ENCODE measurements around the gene STPG4.

Gene STPG4

DNA sequence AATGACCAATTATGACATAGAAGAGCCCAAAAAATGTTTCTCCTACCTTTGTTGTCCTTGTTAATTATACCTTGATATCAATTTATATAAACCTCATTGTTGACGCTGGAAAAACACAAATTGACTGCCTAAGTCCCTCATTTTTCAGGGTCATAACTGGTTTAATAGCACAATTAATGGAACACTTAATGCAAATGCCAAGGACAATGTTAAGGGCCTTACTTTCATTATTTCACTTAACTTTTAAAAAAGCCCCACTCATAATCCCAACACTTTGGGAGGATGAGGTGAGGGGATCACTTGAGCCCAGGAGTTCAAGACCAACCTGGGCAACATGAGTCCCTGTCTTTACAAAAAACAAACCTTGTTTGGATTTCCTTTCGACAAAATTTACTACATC is 3.5 kb upstream of the STPG4 start:
- H3K36me3 ChIP-seq (ENCODE audit: insufficient read depth, low read length), result peaks cover 78% of the 10 kb centered on the region
- no peaks in the 10 kb centered on the region for H3K9me3 ChIP-seq (ENCODE audit: low read depth, low read length)
- H3K27ac ChIP-seq, result no peak overlapping the region
- H3K9ac ChIP-seq (ENCODE audit: insufficient read length), result no peak overlapping the region
- H3K4me3 ChIP-seq, result no peak overlapping the region
- no peak for TF ChIP-seq POLR2AphosphoS5 (IDR thresholded peaks at IDR 0.05; ENCODE audit: borderline replicate concordance, low read depth, low read length)
- TF ChIP-seq FOXP2 (optimal IDR thresholded peaks at IDR 0.05; ENCODE audit: control extremely low read depth, extremely low read length, insufficient read depth), result no peak
- no peak for TF ChIP-seq EZH2 (IDR thresholded peaks at IDR 0.05)
- DNase-seq (ENCODE audit: low read depth, low spot score), result no peak

DNA sequence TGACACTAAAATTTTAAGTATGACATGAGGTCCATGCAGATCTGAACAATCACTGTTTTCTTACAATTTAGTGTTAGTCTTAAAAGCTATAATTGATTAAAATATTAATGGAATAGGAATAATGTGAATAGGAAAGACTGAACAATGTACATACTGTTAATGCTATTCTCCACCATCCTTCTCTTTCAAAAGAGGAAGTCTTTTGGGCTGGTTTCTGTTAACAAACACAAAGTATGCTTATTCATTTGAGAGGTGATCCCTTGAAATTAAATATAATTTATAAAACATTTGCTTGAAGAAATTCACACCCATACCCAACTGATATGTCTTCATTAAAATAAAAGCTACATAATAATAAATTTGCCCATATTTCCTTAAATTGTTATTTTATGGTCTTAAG is 2.3 kb downstream of the STPG4 start:
- Histone ChIP-seq H3K9me3 (ENCODE audit: low read depth, low read length) (no peaks in the 10 kb centered on the region), H3K9ac (ENCODE audit: insufficient read length) (no peak overlapping the region), H3K36me3 (ENCODE audit: insufficient read depth, low read length) (peaks cover 66% of the 10 kb centered on the region), H3K27ac (no peak overlapping the region), H3K4me3 (no peak overlapping the region)
- TF ChIP-seq POLR2AphosphoS5 (IDR thresholded peaks at IDR 0.05; ENCODE audit: borderline replicate concordance, low read depth, low read length), result no peak
- TF ChIP-seq EZH2 (IDR thresholded peaks at IDR 0.05), result no peak
- TF ChIP-seq FOXP2 (optimal IDR thresholded peaks at IDR 0.05; ENCODE audit: control extremely low read depth, extremely low read length, insufficient read depth), result no peak
- DNase-seq (ENCODE audit: low read depth, low spot score), result no peak

DNA sequence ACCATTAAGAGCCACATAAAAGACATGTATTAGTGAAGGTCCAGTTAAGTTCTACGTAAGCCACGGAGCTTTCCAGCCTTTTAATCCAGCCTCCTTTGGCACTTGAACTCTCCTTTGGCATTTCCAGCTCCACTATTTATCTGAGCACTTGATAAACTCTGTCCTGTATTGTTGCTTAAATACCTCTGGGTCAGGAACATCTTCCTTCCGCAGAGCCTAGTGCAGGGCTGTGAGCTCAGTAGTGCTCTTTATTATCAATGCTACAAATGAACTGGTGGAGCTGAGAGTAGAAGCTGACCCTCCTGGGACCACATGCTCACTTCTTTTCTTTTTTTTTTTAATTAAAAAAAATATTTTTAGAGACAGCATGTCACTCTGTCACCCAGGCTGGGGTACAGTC is 4.9 kb downstream of the STPG4 start:
- no peak overlapping the region for H3K4me3 ChIP-seq
- H3K27ac ChIP-seq, result no peak overlapping the region
- H3K9me3 ChIP-seq (ENCODE audit: low read depth, low read length), result no peaks in the 10 kb centered on the region
- DNase-seq (ENCODE audit: low read depth, low spot score), result no peak
- TF ChIP-seq FOXP2 (optimal IDR thresholded peaks at IDR 0.05; ENCODE audit: control extremely low read depth, extremely low read length, insufficient read depth) (no peak), EZH2 (IDR thresholded peaks at IDR 0.05) (no peak), POLR2AphosphoS5 (IDR thresholded peaks at IDR 0.05; ENCODE audit: borderline replicate concordance, low read depth, low read length) (no peak)
- H3K9ac ChIP-seq (ENCODE audit: insufficient read length), result no peak overlapping the region
- H3K36me3 ChIP-seq (ENCODE audit: insufficient read depth, low read length), result peaks cover 70% of the 10 kb centered on the region

DNA sequence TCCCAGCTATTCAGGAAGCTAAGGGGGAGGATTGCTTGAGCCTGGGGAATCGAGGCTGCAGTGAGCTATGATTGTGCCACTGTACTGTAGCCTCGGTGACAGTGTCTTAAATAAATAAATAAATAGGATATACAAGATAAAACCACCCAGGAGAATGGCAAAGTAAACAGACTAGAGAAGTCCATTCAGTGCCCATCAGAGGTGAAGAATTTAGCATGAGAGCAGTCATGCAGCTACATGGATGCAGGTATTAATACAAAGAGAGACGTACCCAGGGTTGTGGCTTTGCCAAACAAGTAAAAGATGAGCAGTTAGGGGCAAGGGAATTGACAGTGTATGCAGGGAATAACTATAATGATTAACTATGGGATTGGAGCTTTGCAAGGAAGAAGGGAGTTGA is 8.1 kb downstream of the STPG4 start:
- Histone ChIP-seq H3K27ac (no peak overlapping the region), H3K4me3 (no peak overlapping the region), H3K9ac (ENCODE audit: insufficient read length) (no peak overlapping the region), H3K9me3 (ENCODE audit: low read depth, low read length) (no peaks in the 10 kb centered on the region), H3K36me3 (ENCODE audit: insufficient read depth, low read length) (peaks cover 76% of the 10 kb centered on the region)
- DNase-seq (ENCODE audit: low read depth, low spot score), result no peak
- TF ChIP-seq POLR2AphosphoS5 (IDR thresholded peaks at IDR 0.05; ENCODE audit: borderline replicate concordance, low read depth, low read length) (no peak), EZH2 (IDR thresholded peaks at IDR 0.05) (no peak), FOXP2 (optimal IDR thresholded peaks at IDR 0.05; ENCODE audit: control extremely low read depth, extremely low read length, insufficient read depth) (no peak)

DNA sequence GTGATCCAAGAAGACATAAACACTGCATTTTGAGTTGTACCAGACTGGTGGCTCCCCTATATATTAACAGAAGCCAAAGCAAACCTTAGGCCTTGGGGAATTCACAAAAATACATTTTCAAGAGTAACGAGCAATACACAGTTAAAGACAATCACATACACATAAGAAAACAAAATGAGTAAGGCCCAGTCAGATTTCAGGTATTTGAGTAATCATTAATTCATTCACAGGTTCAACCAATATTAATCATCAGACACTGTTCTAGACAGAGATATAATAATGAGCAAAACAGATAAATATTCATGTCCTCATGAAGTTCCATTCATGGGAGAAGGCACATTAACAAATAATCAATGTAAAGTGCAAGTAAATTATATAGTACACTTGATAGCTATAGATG is 9.6 kb downstream of the STPG4 start:
- Histone ChIP-seq H3K9ac (ENCODE audit: insufficient read length) (no peak overlapping the region), H3K36me3 (ENCODE audit: insufficient read depth, low read length) (peaks cover 78% of the 10 kb centered on the region), H3K27ac (no peak overlapping the region), H3K9me3 (ENCODE audit: low read depth, low read length) (no peaks in the 10 kb centered on the region), H3K4me3 (no peak overlapping the region)
- no peak for DNase-seq (ENCODE audit: low read depth, low spot score)
- TF ChIP-seq EZH2 (IDR thresholded peaks at IDR 0.05) (no peak), POLR2AphosphoS5 (IDR thresholded peaks at IDR 0.05; ENCODE audit: borderline replicate concordance, low read depth, low read length) (no peak), FOXP2 (optimal IDR thresholded peaks at IDR 0.05; ENCODE audit: control extremely low read depth, extremely low read length, insufficient read depth) (no peak)

DNA sequence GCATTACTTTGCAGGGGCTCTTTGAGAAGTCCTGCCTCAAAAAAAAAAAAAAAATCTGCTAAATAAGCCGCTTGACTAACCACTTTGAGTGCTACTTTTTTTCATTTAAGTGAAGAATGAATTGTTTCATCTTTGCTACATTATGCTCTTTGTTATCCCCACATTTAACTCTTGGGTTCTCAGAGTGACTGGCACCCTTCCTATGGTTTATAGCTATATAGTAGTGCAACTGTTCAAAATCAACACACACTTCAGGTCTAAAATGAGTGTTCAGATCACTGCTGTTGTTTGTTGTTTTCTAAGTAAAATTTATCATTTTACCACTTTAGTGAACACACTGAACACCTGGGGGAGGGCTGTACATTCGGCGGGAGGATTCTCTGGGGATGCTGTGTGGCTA is 13.6 kb downstream of the STPG4 start:
- no peak for TF ChIP-seq POLR2AphosphoS5 (IDR thresholded peaks at IDR 0.05; ENCODE audit: borderline replicate concordance, low read depth, low read length)
- no peak for TF ChIP-seq FOXP2 (optimal IDR thresholded peaks at IDR 0.05; ENCODE audit: control extremely low read depth, extremely low read length, insufficient read depth)
- TF ChIP-seq EZH2 (IDR thresholded peaks at IDR 0.05), result no peak
- Histone ChIP-seq H3K9me3 (ENCODE audit: low read depth, low read length) (no peaks in the 10 kb centered on the region), H3K36me3 (ENCODE audit: insufficient read depth, low read length) (peaks cover 59% of the 10 kb centered on the region), H3K4me3 (no peak overlapping the region), H3K27ac (no peak overlapping the region), H3K9ac (ENCODE audit: insufficient read length) (no peak overlapping the region)
- DNase-seq (ENCODE audit: low read depth, low spot score), result no peak

DNA sequence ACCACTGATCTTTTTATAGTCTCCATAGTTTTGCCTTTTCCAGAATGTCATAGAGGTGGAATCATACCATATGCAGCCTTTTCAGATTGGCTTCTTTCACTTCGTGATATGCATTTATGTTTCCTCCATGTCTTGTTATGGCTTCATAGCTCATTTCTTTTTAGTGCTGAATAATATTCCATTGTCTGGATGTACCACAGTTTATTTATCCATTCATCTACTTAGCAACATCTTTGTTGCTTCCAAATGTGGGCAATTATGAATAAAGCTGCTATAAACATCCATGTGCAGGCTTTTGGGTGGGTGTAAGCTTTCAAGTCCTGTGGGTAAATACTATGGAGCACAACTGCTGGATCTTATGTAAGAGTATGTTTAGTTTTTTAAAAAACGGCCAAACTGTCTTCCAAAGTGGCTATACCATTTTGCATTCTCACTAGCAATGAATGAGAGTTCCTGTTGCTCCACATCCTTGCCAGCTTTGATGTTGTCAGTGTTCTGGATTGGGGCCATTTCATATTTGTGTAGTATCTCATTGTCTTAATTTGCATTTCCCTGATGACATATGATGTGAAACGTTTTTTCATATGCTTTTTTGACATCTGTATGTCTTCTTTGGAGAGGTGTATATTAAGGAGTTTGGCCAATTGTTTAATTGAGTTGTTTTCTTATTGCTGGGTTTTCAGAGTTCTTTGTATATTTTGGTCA is 20.6 kb downstream of the STPG4 start:
- DNase-seq (ENCODE audit: low read depth, low spot score), result no peak
- Histone ChIP-seq H3K9ac (ENCODE audit: insufficient read length) (no peak overlapping the region), H3K9me3 (ENCODE audit: low read depth, low read length) (no peaks in the 10 kb centered on the region), H3K36me3 (ENCODE audit: insufficient read depth, low read length) (peaks cover 6% of the 10 kb centered on the region; the same call in 1 of the 2 replicates), H3K27ac (no peak overlapping the region), H3K4me3 (no peak overlapping the region)
- TF ChIP-seq FOXP2 (optimal IDR thresholded peaks at IDR 0.05; ENCODE audit: control extremely low read depth, extremely low read length, insufficient read depth) (no peak), EZH2 (IDR thresholded peaks at IDR 0.05) (no peak), POLR2AphosphoS5 (IDR thresholded peaks at IDR 0.05; ENCODE audit: borderline replicate concordance, low read depth, low read length) (no peak)

DNA sequence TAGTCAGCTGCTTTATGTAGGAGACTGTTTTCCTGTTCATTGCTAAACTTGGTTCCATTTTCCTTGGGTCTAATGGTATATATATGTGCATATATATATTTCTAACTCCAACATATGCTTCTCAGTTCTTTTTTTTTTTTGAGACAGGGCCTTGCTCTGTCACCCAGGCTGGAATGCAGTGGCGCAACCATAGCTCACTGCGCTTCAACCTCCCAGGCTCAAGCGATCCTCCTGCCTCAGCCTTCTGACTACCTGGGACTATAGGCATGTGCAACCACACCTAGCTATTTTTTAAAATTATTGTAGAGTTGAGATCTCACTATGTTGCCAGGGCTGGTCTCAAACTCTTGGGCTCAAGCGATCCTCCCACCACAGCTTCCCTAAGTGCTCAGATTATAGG is 22.1 kb downstream of the STPG4 start:
- Histone ChIP-seq H3K36me3 (ENCODE audit: insufficient read depth, low read length) (no peaks in the 10 kb centered on the region), H3K9me3 (ENCODE audit: low read depth, low read length) (no peaks in the 10 kb centered on the region), H3K9ac (ENCODE audit: insufficient read length) (no peak overlapping the region), H3K4me3 (no peak overlapping the region), H3K27ac (no peak overlapping the region)
- DNase-seq (ENCODE audit: low read depth, low spot score), result no peak
- TF ChIP-seq FOXP2 (optimal IDR thresholded peaks at IDR 0.05; ENCODE audit: control extremely low read depth, extremely low read length, insufficient read depth) (no peak), POLR2AphosphoS5 (IDR thresholded peaks at IDR 0.05; ENCODE audit: borderline replicate concordance, low read depth, low read length) (no peak), EZH2 (IDR thresholded peaks at IDR 0.05) (no peak)

Measured in SK-N-MC (cell line).